Ascending aorta (tissue), 2 donors: Measurements from ENCODE around the gene RREB1. TPM values are rescaled to one million over a fixed set of nuclear protein-coding genes. Genes with fewer than 3 reads are reported as not detected.

Source experiments
- DNase-seq, 2 donors: peaks; one replicate each; pipeline ENCODE4 v3.0.0-alpha.2; 2019; ENCODE audit warnings: low spot score in 2 of 2
- H3K27ac ChIP-seq, 2 donors: fragments of 200-600 bp; sonication (generic); one replicate each; pipeline ENCODE4 v1.5.1; 2016 to 2017; ENCODE audit warnings: mild to moderate bottlenecking in 1 of 2
- H3K27me3 ChIP-seq: fragments of 200-600 bp; sonication (generic); one replicate; pipeline ENCODE4 v1.5.1; 2017
- H3K36me3 ChIP-seq, 2 donors: fragments of 200-600 bp; sonication (generic); one replicate each; pipeline ENCODE4 v1.5.1; 2016
- H3K4me1 ChIP-seq, 2 donors: fragments of 200-600 bp; sonication (generic); one replicate each; pipeline ENCODE4 v1.5.1; 2016 to 2017; ENCODE audit warnings: mild to moderate bottlenecking in 1 of 2
- H3K4me3 ChIP-seq, 2 donors: fragments of 200-600 bp; sonication (generic); one replicate each; pipeline ENCODE4 v1.5.1; 2016 to 2017; ENCODE audit warnings: mild to moderate bottlenecking in 1 of 2
- H3K9me3 ChIP-seq, 2 donors: fragments of 200-600 bp; sonication (generic); one replicate each; pipeline ENCODE4 v1.5.1; 2016
- intact Hi-C: fragments of 100-400 bp; cut with DNase I; formaldehyde crosslinking; loops from one replicate; pipeline ENCODE4 v1.15.1; 2023
- total RNA-seq: library from RNA; depleted of rRNA; stranded (reverse); fragments of >200 nt; gene quantifications from one replicate; pipeline ENCODE4 v1.1.0, GENCODE V29; 2016
- TF ChIP-seq, protein P1 (sequence below), 3 experiments: fragments of 200-600 bp in 2 of 3; fragments of 450-650 bp in 1 of 3; sonication (generic) in 2 of 3; IDR thresholded peaks; one replicate each; pipeline ENCODE4 v1.5.1; 2016 to 2019; ENCODE audit warnings: antibody characterized with exemption in 3 of 3, mild to moderate bottlenecking in 1 of 3, moderate library complexity in 1 of 3

Gene RREB1
- total RNA-seq, 1 donor from 2014 or later = 48.9 TPM

DNA sequence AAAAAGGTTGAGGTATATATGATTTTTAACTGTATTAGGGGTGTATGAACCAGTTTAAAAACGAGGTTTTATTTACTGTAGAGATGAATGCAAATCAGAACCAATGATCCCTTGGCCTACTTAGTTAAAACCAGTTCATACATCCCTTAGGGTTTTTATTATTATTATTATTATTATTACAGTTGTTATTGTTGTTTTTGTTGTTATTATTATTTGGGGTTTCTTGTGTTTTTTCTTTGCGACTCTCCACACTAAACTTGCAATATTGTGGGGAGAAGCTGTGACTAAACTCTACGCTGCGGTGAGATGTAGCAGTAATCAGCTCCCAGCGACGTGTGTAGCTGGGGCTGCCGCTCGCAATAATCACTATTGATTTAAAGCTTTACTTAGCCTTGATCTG is 143.1 kb downstream of the RREB1 start:
- Histone ChIP-seq H3K4me3 (no peak overlapping the region), H3K27ac (no peak overlapping the region), H3K4me1 (no peaks in the 10 kb centered on the region), H3K36me3 (peaks cover 43 to 61% of the 10 kb centered on the region in 2 donors), H3K27me3 (no peaks in the 10 kb centered on the region), H3K9me3 (peaks cover 0 to 3% of the 10 kb centered on the region in 2 donors)
- intact Hi-C loops = no loop called here
- no peak for DNase-seq
- TF ChIP-seq, protein P1, sequence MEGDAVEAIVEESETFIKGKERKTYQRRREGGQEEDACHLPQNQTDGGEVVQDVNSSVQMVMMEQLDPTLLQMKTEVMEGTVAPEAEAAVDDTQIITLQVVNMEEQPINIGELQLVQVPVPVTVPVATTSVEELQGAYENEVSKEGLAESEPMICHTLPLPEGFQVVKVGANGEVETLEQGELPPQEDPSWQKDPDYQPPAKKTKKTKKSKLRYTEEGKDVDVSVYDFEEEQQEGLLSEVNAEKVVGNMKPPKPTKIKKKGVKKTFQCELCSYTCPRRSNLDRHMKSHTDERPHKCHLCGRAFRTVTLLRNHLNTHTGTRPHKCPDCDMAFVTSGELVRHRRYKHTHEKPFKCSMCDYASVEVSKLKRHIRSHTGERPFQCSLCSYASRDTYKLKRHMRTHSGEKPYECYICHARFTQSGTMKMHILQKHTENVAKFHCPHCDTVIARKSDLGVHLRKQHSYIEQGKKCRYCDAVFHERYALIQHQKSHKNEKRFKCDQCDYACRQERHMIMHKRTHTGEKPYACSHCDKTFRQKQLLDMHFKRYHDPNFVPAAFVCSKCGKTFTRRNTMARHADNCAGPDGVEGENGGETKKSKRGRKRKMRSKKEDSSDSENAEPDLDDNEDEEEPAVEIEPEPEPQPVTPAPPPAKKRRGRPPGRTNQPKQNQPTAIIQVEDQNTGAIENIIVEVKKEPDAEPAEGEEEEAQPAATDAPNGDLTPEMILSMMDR (IDR thresholded peaks at IDR 0.05) = no peak

DNA sequence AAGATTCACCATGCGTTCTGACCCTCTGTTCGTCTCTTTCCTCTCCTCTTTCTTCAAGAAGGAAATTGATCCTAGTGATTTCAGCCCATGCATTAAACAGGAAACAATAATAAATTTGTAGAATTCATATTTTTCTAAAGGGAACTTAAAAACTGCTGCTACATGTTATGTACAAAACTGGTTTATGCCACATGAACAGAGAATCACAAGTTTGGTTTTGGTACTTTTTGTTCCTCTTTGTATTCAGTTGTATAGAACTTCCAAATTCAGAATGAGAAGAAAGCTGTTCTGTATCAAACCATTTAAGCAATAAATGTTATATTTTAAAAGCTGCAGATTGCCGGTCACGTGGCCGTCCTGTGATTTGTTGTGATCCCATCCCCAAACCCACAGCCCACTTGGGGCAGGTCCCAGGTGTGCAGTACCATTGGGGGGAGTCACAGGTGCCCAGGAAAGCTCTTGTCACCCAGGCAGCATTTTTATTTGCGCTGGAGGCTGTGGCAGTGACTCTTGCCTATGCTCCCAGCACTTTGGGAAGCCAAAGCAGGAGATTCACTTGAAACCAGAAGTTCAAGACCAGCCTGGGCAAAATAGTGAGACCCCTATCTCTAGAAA is 144.0 kb downstream of the RREB1 start:
- Histone ChIP-seq H3K27ac (no peak overlapping the region), H3K9me3 (peaks cover 0 to 10% of the 10 kb centered on the region in 2 donors), H3K4me3 (no peak overlapping the region), H3K36me3 (peaks cover 34 to 52% of the 10 kb centered on the region in 2 donors), H3K27me3 (no peaks in the 10 kb centered on the region), H3K4me1 (no peaks in the 10 kb centered on the region)
- intact Hi-C loops = no loop called here
- TF ChIP-seq, protein P1 (IDR thresholded peaks at IDR 0.05) = no peak
- DNase-seq = no peak

- DNase-seq = no peak
- no peak overlapping the region for H3K27ac ChIP-seq
- H3K4me3 ChIP-seq = no peak overlapping the region
- peaks cover 28 to 46% of the 10 kb centered on the region in 2 donors for H3K36me3 ChIP-seq
- TF ChIP-seq, protein P1 (IDR thresholded peaks at IDR 0.05) = no peak
- no peaks in the 10 kb centered on the region for H3K27me3 ChIP-seq
- no peaks in the 10 kb centered on the region for H3K4me1 ChIP-seq
- intact Hi-C loops = no loop called here
- peaks cover 0 to 10% of the 10 kb centered on the region in 2 donors for H3K9me3 ChIP-seq
These were observed 144.6 kb downstream of the RREB1 start for GRCh38 chr6:7252390-7252789.

GRCh38 chr6:7254980-7255835 is 147.4 kb downstream of the RREB1 start:
- TF ChIP-seq, protein P1 (IDR thresholded peaks at IDR 0.05) = no peak
- peak overlapping the region; percentile 27 to 40 for H3K27ac ChIP-seq
- no peaks in the 10 kb centered on the region for H3K4me1 ChIP-seq
- no peaks in the 10 kb centered on the region for H3K27me3 ChIP-seq
- DNase-seq = no peak
- intact Hi-C loops = no loop called here
- H3K4me3 ChIP-seq = no peak overlapping the region
- H3K9me3 ChIP-seq = peaks cover 0 to 10% of the 10 kb centered on the region in 2 donors
- H3K36me3 ChIP-seq = peaks cover 4 to 17% of the 10 kb centered on the region in 2 donors

DNA sequence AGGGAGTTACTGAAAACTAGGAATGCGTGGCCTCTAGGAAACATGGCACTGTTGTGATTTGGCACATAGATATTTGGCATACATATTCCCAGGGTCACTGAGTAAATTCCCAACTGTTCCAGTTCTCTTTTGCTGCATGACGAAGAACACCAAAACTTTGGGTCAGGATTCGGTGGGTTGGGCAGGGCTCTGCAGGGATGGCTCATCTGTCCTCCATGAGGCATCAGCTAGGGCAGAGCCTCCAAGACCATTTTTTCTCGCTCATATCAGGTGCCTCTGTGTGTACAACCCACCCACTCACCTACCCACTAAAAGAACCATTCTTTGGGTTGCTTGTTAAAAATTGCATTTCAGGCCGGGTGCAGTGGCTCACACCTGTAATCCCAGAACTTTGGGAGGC is 148.2 kb downstream of the RREB1 start:
- H3K27ac ChIP-seq = no peak overlapping the region
- H3K27me3 ChIP-seq = no peaks in the 10 kb centered on the region
- TF ChIP-seq, protein P1 (IDR thresholded peaks at IDR 0.05) = no peak
- intact Hi-C loops = no loop called here
- H3K9me3 ChIP-seq = peaks cover 0 to 10% of the 10 kb centered on the region in 2 donors
- DNase-seq = no peak
- no peak overlapping the region for H3K4me3 ChIP-seq
- peaks cover 0 to 10% of the 10 kb centered on the region in 2 donors for H3K36me3 ChIP-seq
- peaks cover 0 to 7% of the 10 kb centered on the region in 2 donors for H3K4me1 ChIP-seq
